ENCODE measurements around the gene EGFLAM. TPM values are rescaled to one million over a fixed set of nuclear protein-coding genes. Genes with fewer than 3 reads are reported as not detected.

Gene EGFLAM
- total RNA-seq, 4 donors from 2014 or later, result 21.8 to 194 (median 46.7) TPM

DNA sequence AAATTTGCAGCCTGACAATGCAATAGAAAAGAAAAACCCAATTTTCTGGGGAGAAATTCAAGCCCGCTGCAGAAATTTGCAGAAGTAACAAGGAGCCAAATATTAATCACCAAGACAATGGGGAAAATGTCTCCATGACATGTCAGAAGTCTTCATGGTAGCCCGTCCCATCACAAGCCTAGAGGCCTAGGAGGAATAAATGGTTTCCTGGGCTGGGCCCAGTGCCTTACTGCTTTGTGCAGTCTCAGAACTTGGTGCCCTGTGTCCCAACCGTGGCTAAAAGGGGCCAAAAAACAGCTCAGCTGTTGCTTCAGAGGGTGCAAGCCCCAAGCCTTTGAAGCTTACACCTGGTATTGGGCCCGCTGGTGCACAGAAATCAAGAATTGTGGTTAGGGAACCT, 23.6 kb upstream of the EGFLAM start:
- TF ChIP-seq CTCF (IDR thresholded peaks at IDR 0.05; ENCODE audit: low read depth), result no peak

- TF ChIP-seq CTCF (IDR thresholded peaks at IDR 0.05; ENCODE audit: low read depth), result no peak
Observed at GRCh38 chr5:38237681-38238080, 20.7 kb upstream of the EGFLAM start.

DNA sequence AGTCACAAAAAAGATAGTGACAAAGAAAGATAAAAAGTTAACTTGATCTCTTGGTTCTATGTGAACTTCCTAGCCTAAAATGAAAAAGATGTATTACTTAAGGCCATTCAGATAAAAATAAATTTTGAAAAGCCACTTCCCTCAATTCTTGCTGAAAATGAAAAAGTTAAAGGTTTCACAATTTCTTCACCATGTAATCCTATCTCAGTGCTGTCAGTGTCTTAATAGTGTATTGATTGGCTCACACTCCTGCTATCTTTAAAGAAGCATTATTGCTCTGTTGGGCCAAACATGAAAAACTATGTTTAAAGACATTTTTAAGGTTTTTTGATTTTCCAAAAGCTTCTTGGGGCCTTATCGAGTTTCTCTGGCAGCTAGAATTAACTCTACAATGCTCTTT, 18.1 kb upstream of the EGFLAM start:
- TF ChIP-seq CTCF (IDR thresholded peaks at IDR 0.05; ENCODE audit: low read depth), result no peak

GRCh38 chr5:38241655-38242054, 16.7 kb upstream of the EGFLAM start:
- no peak for TF ChIP-seq CTCF (IDR thresholded peaks at IDR 0.05; ENCODE audit: low read depth)

GRCh38 chr5:38245307-38245706, 13.1 kb upstream of the EGFLAM start:
- no peak for TF ChIP-seq CTCF (IDR thresholded peaks at IDR 0.05; ENCODE audit: low read depth)

DNA sequence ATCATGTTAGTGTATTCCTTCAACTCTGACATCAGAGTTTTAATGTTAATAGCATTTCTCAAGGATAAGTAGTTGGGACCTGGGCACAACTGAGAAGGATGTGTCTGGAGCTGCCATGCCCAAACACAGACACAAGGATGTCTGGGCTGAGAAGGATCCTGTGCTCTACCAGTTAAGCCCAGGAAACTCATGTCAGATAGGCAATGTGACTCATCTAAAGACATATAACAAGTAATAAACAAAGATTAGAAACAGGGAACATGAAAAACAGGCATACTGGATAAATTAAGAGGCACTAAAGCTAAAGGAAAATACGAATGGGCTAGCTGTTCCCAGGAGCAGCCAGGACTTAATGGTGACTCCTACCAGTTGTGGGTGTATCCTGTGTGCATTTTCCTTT, 9.1 kb upstream of the EGFLAM start:
- no peak for TF ChIP-seq CTCF (IDR thresholded peaks at IDR 0.05; ENCODE audit: low read depth)

DNA sequence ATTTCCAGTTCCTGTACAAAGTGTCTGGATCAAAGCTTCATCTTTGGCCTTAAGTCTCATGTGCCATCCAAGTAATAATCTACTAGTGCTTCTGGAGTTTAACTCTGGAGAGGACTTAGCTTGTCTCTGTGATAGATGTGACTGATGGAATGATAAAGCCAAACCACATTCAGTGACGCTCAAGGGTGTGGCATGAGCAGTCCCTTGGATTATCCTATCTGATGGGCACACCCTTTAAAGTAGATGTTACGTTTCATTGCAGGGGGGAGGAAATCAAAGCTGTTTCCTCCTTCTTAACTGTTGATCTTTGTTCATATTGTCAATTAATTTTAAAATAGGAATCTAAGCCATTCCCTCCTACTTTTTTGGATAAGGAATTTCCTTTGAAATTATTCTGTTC, 8.5 kb upstream of the EGFLAM start:
- no peak for TF ChIP-seq CTCF (IDR thresholded peaks at IDR 0.05; ENCODE audit: low read depth)
